GM19328 (cell line): Measurements from ENCODE around the gene RANBP1.

ENCODE experiments used
- ATAC-seq: cut with Tn5 transposase; IDR thresholded peaks from one replicate; pipeline ENCODE4 v1.9.1; 2021; ENCODE audit warnings: mild to moderate bottlenecking, moderate library complexity; ENCODE audit not compliant: unreplicated experiment

RANBP1 gene

DNA sequence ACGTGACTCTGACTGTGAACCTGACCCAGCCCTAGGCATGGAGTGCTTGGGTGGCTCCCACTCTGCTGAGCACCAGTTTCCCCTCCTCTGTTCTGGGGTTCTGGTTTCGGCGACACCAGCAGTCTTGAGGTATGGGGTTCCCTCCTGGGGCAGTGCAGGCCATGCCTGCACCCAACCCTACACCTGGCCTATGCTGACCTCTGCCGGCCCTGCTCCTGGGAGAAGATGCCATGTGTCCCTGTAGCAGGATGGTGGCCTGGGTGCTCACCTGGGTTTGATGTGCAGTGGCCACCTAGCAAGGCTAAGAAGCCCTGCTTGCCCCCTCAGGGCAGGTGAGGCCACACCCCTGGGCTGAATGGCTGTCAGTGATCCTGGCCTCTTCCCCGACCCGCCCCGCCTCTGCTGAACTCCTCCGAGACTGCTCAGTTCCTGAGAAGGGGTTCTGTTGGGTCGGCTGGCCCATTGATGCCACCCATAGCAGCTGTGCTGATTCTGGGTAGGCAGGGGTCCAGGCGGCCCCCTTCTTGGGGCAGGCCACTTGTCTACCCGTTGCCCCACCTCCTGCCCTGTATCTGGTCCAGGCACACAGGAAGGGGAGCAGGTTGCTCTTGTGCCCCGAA lies 18.1 kb downstream of the RANBP1 start:
- no peak for ATAC-seq

DNA sequence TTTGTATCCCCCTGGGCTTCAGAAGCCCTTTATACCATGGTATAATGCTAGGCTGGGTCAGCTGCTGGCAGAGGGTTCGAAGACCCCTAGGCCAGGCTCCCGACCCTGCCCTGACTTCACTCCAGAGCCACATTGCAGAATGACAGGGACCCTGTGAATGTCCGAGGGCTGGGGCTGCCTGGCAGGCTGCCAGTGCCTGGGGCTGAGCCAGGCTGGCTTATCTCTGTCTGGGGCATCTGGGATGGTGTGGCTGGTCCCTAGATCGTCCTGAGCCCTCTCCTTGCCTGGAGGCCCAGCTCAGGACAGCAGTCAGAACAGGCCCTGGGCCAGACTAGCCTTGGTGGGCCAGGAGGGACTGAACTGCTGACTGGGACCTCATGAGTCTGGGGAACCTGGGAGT lies 19.4 kb downstream of the RANBP1 start:
- ATAC-seq: no peak

DNA sequence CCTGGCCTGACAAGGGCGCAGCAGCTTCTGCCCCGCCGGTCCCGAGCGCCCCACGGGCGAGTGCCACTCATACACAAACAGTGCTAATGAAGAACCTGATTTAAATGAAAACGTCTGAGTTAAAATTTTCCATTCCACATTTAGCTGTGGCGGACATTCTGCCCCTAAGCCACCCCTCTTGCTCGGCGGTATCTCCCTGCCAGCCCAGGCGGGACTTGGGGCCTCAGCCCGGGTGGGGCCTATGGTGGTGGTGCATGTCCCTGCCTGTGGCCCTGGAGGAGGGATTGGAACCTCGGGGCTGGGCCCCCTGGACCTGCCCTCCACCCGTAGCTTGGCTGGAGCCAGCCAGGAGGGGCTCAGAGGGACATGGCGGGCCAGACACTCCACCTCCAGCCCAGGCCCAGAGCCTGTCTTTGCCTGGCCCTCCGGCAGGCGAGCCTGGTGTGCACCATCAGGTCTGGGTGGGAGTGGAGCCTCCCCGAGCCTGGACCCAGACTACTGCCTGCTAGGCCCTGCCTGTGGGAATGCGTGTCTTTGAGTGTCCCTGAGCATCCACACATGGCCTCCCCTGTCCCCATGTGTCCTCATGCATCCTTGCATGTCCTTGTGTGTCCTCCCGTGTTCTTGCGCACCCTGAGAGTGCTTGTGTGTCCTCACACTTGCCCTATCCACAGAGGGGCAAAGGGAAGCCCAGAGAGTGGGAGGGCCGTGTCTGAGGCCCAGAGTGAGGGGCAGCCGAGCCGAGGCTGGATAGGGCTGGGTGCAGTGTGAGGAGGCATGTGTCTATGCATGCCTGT lies 20.1 kb downstream of the RANBP1 start:
- ATAC-seq: no peak

DNA sequence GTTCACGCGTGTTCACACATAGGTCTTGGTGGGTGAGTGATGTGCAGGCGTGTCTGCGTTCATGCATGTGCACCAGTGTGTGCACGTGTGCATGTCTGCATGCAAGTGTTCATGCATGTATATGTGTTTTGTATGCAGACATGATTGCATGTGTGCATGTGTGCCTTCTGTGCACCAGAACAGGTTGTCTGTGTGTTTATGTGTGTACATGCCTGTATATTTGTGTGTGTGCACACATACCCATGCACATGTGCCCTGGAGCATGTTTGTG lies 20.6 kb downstream of the RANBP1 start:
- ATAC-seq: no peak

DNA sequence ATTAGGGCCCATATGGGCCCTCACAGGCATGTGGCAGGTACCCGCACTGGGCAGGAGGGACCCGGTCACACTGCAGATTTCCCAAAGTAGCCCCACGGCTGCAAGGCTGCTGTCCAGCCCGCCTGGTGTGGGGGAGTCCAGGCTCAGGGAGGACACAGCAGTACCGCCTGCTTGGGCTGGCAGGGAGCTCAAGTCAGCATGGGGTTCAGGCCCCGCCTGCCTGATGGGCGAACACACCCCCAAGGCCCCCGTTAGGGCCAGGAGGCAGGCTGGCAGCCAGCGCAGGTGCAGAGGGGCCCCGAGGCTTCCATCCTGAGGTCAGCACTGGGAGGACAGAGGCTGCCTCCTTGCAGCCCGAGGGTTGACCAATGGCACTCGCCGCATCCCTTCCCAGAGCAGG lies 21.2 kb downstream of the RANBP1 start:
- no peak for ATAC-seq

- no peak for ATAC-seq
Observed at GRCh38 chr22:20137671-20138416, 21.9 kb downstream of the RANBP1 start.

- no peak for ATAC-seq
Observed at GRCh38 chr22:20138417-20138738, 22.5 kb downstream of the RANBP1 start.

- no peak for ATAC-seq
Observed at GRCh38 chr22:20138868-20139267, 23.0 kb downstream of the RANBP1 start.

- ATAC-seq: no peak
Observed at GRCh38 chr22:20139391-20140106, 23.6 kb downstream of the RANBP1 start.

DNA sequence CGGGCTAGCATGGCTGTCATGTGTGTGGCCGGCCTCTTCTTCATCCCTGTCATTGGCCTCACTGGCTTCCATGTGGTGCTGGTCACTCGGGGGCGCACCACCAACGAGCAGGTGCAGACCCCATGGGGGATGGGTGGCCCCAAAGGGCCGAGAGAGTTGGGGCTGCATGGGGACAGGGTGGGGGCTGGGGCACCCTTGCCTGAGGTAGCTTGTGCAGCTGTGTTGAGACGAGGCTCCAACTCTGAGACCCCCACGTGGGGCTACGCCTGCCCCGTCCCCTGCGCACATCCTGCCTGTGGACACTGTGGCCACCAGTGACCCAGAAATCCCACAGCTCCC lies 24.2 kb downstream of the RANBP1 start:
- no peak for ATAC-seq

DNA sequence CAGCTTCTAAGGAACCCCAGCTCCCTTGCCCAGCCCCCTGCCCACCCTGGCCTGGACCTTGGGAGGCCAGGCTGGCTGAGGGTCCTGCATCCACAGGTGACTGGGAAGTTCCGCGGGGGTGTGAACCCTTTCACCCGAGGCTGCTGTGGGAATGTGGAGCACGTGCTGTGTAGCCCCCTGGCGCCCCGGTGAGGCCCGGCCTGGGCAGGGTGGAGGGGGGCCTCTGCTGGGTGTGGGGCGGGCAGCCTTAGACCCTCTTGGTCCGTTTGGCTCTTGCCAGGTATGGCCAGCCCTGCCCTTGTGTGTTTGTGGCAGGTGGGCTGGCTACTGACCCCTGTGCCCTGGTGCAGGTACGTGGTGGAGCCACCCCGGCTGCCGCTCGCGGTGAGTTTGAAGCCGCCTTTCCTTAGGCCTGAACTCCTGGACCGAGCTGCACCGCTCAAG lies 24.6 kb downstream of the RANBP1 start:
- no peak for ATAC-seq

- ATAC-seq: no peak
Observed at GRCh38 chr22:20141186-20142077, 25.5 kb downstream of the RANBP1 start.

DNA sequence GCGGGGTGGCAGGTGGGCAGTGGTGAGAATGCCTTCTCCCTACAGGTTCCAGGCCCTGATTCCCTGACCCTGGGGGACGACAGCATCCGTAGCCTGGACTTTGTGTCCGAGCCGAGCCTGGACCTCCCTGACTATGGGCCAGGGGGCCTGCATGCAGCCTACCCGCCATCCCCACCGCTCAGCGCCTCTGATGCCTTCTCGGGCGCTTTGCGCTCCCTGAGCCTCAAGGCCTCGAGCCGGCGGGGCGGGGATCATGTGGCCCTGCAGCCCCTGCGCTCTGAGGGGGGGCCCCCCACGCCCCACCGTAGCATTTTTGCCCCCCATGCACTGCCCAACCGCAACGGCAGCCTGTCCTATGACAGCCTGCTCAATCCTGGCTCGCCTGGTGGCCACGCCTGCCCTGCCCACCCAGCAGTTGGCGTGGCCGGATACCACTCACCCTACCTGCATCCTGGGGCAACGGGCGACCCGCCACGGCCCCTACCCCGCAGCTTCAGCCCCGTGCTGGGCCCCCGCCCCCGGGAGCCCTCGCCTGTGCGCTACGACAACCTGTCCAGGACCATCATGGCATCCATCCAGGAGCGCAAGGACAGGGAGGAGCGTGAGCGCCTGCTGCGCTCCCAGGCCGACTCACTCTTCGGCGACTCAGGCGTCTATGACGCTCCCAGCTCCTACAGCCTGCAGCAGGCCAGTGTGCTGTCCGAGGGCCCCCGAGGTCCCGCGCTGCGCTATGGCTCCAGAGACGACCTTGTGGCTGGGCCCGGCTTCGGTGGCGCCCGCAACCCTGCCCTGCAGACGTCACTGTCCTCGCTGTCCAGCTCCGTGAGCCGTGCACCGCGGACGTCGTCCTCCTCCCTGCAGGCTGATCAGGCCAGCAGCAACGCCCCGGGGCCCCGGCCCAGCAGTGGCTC lies 27.1 kb downstream of the RANBP1 start:
- ATAC-seq: no peak

GRCh38 chr22:20143883-20144665 lies 28.2 kb downstream of the RANBP1 start:
- ATAC-seq: no peak

DNA sequence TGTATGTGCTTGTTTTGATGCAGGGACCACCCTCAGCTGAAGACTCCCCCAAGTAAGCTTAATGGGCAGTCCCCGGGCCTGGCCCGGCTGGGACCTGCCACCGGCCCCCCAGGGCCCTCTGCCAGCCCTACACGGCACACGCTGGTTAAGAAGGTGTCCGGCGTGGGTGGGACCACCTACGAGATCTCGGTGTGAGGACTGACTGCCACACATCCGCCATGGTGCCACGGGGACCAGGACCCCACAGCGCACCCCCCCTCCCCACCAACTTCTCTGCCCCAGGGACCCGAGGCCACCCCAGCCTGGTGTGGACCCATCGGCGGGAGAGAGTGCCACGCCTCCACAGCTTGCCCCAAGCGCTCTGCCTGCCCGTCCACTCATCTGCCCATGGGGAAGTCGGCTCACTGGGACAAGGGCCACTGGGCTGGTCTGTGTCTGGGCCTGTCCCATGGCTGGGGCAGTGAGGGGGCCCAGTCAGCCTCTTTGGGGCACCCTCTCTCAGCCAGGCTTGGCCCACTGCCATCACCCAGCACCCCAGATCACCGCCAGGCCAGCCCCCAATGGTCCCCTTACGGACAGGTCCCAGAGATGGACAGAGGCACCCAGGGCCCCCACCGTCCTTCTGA lies 29.4 kb downstream of the RANBP1 start:
- no peak for ATAC-seq

DNA sequence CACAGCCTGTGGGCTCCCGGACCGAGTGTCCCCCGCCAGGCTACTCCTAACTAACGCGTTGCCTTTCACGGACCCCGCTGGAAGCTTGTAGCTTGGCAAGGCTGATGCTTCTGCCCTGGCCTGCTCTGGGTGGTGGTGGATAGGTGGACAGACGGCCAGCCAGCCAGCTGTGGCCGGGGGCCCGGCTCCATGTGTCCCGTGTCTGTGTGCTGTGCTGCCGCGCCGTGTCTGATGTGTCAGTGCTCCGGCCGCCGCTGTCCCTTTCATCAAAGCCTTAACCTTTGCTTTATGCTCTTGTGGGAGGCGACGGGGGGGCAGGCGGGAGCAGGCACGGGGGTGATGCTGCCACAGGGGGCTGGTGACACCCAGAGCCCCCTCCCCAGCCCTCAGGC lies 29.9 kb downstream of the RANBP1 start:
- ATAC-seq: no peak

GRCh38 chr22:20146777-20147176 lies 30.9 kb downstream of the RANBP1 start:
- ATAC-seq: no peak

GRCh38 chr22:20147237-20147988 lies 31.5 kb downstream of the RANBP1 start:
- no peak for ATAC-seq
